HG02588 (cell line): ENCODE measurements around the gene STRIP1.
"Not testable (repeated sequence)": the region's sequence is repeated elsewhere in the genome, so short reads cannot be mapped to it uniquely, and the experiment has no call there.

ENCODE experiments used
- ATAC-seq: cut with Tn5 transposase; IDR thresholded peaks from one replicate; pipeline ENCODE4 v1.9.1; 2021; ENCODE audit warnings: mild to moderate bottlenecking, moderate library complexity; ENCODE audit not compliant: unreplicated experiment

The STRIP1 gene

GRCh38 chr1:110068646-110069403, 34.4 kb downstream of the STRIP1 start:
- no peak for ATAC-seq

GRCh38 chr1:110069404-110070281, 35.2 kb downstream of the STRIP1 start:
- ATAC-seq, result no peak

- no peak for ATAC-seq
These were observed 35.9 kb downstream of the STRIP1 start for GRCh38 chr1:110070282-110070669.

GRCh38 chr1:110070671-110071242, 36.3 kb downstream of the STRIP1 start, which contains the start of gene ALX3:
Gene ALX3, minus strand, starts transcription at chr1:110070672. Its CDS starts 60 bp downstream, at chr1:110070612.
- ATAC-seq, result no peak

- no peak for ATAC-seq
These were observed 39.7 kb downstream of the STRIP1 start for GRCh38 chr1:110074166-110074565.

- ATAC-seq, result no peak
These were observed 42.5 kb downstream of the STRIP1 start for GRCh38 chr1:110076789-110077500.

GRCh38 chr1:110079995-110080394, 45.6 kb downstream of the STRIP1 start:
- not testable (repeated sequence) for ATAC-seq

- ATAC-seq, result no peak
These were observed 46.6 kb downstream of the STRIP1 start for GRCh38 chr1:110081061-110081460.

- no peak for ATAC-seq
These were observed 48.1 kb downstream of the STRIP1 start for GRCh38 chr1:110082477-110082876.

- no peak for ATAC-seq
These were observed 48.8 kb downstream of the STRIP1 start for GRCh38 chr1:110083061-110083865.

GRCh38 chr1:110083866-110084226, 49.4 kb downstream of the STRIP1 start:
- no peak for ATAC-seq

GRCh38 chr1:110084227-110085078, 50.0 kb downstream of the STRIP1 start:
- no peak for ATAC-seq

GRCh38 chr1:110085671-110086070, 51.2 kb downstream of the STRIP1 start:
- ATAC-seq, result no peak

GRCh38 chr1:110086961-110087360, 52.5 kb downstream of the STRIP1 start:
- ATAC-seq, result no peak

- ATAC-seq, result peak; percentile 58
These were observed 53.7 kb downstream of the STRIP1 start for GRCh38 chr1:110087812-110088738.

- no peak for ATAC-seq
These were observed 54.4 kb downstream of the STRIP1 start for GRCh38 chr1:110088739-110089316.

GRCh38 chr1:110089561-110090275, 55.3 kb downstream of the STRIP1 start:
- ATAC-seq, result no peak
